HG02970 (cell line): Measurements from ENCODE around the gene CTDSPL.
"Not testable (repeated sequence)": the region's sequence is repeated elsewhere in the genome, so short reads cannot be mapped to it uniquely, and the experiment has no call there.

ENCODE experiments used
- ATAC-seq: cut with Tn5 transposase; IDR thresholded peaks from one replicate; pipeline ENCODE4 v1.9.1; 2021; ENCODE audit warnings: mild to moderate bottlenecking, moderate library complexity, moderate number of reproducible peaks; ENCODE audit not compliant: unreplicated experiment, low FRiP score

Gene CTDSPL

GRCh38 chr3:37961622-37962431, 100.1 kb downstream of the CTDSPL start:
- ATAC-seq: no peak

- no peak for ATAC-seq
These were observed 101.3 kb downstream of the CTDSPL start for GRCh38 chr3:37963016-37963415.

GRCh38 chr3:37963635-37964034, 102.0 kb downstream of the CTDSPL start:
- no peak for ATAC-seq

- no peak for ATAC-seq
These were observed 102.5 kb downstream of the CTDSPL start for GRCh38 chr3:37964146-37964545.

GRCh38 chr3:37964716-37965115, 103.0 kb downstream of the CTDSPL start:
- no peak for ATAC-seq

DNA sequence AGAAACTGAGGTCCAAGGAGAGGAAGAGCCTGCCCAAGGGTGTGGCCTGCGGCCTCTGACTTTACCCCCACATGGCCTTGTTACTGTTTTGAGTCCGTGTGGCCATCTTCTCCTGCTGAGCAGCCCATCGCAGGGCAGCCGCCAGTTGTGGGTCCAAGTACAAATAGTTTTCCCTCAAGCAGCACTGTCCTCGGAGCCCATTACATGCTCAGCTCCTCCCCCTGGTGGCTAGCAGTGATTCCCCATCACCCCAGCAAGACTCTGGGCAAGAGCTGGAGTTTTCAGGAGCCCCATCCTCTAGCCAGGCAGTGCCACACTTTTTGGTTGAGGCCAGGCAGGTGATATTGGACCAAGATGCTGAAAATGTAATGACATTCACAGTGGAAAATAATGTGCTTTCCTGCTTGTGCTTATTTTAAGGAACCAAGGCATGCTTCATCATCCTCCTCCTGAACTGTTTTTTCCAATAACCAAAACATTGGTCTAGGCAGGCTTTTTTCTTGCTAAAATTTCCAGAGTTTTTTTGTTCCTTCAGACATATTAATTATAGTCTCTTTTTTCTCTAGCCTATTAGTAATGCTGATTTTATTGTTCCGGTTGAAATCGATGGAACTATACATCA, 105.7 kb downstream of the CTDSPL start:
- no peak for ATAC-seq

DNA sequence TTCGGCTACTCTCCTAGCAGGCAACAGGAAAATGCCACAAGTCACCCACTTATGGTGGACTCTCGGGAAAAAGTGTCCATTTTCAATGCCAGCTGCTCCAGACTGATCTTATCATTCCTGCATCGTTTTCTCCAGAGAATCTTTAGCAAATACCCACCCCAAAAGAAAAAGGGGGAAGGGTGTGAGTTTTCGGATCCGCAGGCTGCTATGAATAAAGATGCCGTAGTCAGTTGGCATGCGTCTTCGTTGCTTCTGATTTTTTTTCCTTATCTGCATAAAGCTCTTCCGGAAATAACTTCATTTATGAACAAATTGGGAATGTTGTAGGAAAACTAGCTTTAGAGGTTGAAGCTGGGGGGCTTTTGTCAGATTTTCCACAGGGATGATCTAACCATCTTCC, 106.5 kb downstream of the CTDSPL start:
- ATAC-seq: no peak

GRCh38 chr3:37968813-37969595, 107.3 kb downstream of the CTDSPL start:
- ATAC-seq: no peak

- no peak for ATAC-seq
These were observed 108.0 kb downstream of the CTDSPL start for GRCh38 chr3:37969596-37970100.

- no peak for ATAC-seq
These were observed 109.1 kb downstream of the CTDSPL start for GRCh38 chr3:37970802-37971201.

DNA sequence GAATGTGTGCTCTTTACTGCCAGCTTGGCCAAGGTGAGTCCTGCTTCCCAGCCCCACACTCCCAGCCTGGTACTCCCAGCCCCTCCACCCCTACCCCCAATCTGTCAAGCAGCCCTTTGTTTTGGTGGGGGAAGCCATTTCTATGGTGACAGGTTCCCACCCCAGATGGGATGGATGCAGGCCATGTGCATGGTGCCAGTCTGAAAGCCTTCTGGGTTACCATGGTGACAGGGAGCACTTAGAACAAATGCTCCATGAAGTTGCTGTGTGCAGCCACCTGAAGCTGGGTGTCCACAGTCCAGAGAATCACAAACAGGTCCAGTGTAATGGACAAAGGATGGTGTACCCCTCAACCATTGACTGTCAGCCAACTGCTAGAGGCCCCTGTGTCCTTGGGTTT, 109.8 kb downstream of the CTDSPL start:
- ATAC-seq: no peak

DNA sequence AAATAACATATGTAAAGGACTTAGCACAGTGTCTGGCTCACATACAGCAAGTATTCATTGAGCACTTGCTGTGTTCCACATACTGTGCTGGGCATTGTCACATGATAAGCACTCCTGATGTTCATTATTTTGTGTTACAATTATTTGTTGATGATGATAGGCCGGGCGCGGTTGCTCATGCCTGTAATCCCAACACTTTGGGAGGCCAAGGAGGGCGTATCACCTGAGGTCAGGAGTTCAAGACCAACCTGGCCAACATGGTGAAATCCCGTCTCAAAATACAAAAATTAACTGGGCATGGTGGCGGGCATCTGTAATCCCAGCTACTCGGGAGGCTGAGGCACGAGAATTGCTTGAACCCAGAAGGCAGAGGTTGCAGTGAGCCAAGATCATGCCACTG, 110.4 kb downstream of the CTDSPL start:
- not testable (repeated sequence) for ATAC-seq

DNA sequence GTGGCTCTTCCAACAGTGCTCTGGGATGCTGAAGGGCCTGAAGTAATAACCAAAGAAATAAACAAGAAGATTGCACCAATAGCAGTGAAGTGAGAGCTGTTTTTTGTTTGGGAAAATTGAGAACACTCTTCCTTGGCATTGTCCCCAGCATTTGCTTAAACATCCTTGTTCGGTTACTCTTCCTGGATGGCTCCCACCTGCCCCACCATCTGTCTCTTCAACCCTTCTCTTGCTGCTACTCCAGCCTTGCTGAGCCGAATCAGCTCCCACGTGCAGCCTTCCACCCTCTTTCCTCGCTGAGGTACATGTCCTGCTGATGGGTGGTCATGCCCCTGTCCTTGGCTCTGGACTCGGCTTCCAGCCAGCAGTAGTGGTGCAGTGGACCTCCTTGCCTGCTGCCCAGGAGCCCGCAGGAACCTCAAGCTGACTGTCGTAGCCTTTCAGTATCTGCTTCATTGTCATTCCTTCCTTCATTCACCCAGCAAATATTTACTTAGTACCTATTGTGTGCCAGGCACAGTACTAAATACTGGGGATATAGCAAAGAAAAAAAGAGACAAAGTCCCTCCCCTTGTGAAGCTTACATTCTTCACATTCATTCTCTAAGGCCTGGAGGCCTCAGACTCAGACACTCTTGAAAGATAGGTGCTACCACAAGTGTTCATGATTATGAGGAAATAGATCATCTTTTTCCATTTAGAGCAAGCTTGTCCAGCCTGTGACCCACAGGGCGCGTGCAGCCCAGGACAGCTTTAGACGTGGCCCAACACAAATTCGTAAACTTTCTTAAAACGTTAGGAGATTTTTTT, 111.8 kb downstream of the CTDSPL start:
- ATAC-seq: no peak

DNA sequence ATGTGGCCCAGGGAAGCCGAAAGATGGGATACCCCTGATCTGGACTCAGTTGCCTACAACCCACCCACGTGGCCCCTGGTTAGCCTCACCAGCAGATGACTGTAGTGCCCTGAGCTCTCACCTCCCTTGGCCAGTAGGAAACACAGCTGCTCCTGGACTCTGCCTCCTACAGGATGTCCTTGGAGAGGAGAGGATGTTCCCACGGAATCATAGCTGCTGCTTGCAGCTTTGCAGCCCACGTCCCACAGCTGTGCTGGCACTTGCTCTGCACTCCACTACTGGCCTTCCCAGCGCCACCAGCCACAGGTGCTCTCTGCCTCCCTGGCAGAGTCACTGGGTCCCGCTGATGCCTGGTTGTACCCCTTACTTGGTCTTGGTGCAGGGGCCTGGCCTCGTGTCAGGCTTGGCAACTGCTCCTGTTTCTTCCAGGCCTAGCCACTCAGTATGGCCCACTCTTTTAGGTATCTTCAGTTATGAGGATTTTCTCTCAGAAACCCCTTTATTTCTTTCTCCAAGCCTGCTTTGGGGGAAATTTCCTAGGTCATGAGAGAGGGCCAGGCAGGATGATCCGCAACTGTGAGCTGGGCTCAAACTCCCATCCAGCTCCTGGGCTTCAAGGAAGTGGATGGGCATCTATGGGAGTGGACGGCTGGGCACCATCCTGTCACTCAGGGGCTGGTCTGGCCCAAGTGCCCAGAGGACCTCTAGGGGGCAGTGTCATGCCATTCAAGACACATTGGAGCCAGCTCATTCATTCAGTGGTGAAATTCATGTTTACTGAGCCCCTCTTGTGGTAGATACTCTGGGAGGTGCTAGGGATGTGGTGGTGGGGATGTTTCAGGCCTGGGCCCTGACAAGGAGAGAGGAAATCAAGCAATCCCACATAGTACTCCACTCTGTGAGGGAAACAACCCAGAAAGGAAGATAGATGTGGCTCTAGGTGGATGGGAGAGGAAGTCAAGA, 112.7 kb downstream of the CTDSPL start:
- ATAC-seq: no peak

GRCh38 chr3:37979541-37980461, 118.1 kb downstream of the CTDSPL start:
- ATAC-seq: no peak

DNA sequence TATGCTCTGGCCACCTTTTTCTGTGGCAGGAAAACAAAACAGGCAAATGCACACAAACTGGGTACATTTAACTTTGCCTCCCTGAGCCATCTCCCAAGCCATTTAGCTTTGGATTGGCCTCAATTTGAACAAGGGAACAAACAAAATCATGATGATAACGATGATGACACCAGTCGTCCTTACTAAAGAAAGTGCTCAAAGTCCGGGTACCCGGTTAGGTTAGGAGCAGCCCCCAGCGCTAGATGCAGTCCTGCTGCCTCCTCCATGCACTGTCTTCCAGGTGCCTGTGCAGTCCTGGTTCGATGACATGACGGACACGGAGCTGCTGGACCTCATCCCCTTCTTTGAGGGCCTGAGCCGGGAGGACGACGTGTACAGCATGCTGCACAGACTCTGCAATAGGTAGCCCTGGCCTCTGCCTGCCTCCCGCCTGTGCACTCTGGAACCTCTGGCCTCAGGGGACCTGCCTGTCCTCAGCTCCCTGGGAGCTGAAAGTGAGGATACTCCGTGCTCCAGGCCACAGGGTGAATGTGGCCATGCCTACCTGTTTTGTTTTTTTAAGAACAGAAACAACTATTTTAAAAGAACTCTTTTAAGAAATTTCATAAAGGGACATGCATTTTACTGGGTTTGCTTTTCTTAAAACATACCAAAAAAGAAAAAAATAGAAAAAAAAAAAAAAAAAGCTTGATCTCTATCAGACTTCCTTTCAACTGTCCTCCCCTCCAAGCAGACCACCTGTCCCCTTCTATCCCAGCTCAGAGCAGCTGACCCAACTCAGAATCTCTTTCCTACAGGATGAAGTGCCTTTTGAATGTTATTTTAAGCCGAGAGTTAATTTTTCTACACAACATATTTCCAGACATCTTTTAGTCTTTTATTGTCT, 119.0 kb downstream of the CTDSPL start:
- no peak for ATAC-seq

- ATAC-seq: no peak
These were observed 119.6 kb downstream of the CTDSPL start for GRCh38 chr3:37981348-37981664.
